H1 (cell line): ENCODE data around the gene NTRK2. TPM values are rescaled to one million over a fixed set of nuclear protein-coding genes. Genes with fewer than 3 reads are reported as not detected.

Experiments
- CTCF ChIA-PET: fragments of 300-600 bp; sonication (Branson Sonifier 250); formaldehyde crosslinking; loops from one replicate; lab custom pipeline; 2021; ENCODE audit not compliant: partially characterized antibody; lab: Charles Lee
- POLR2A ChIA-PET: fragments of 300-600 bp; sonication (Branson Sonifier 250); formaldehyde crosslinking; loops from one replicate; lab custom pipeline; 2021; ENCODE audit warnings: inconsistent platforms; ENCODE audit not compliant: partially characterized antibody; lab: Charles Lee
- DNase-seq, 2 experiments: peaks; one replicate each; pipeline versions ENCODE4 v3.0.0 to v3.0.0-alpha.2; 2010 to 2022; ENCODE audit warnings: low spot score in 2 of 2, low read depth in 1 of 2, mixed read lengths in 1 of 2
- FAIRE-seq: peaks from 2 replicates; lab custom pipeline; 2011; peaks lifted over from hg19 to GRCh38; lab: Jason Lieb, UNC
- H2AFZ ChIP-seq: 2 replicates; pipeline ENCODE4 v1.8.1; 2012; ENCODE audit warnings: low read length, inconsistent platforms
- H2AK5ac ChIP-seq: 2 replicates; pipeline ENCODE4 v1.6.1; 2013; ENCODE audit warnings: low read depth, low read length
- H2BK120ac ChIP-seq: replicated peaks from 2 replicates; pipeline ENCODE3; 2013; ENCODE audit warnings: low read depth, low read length, inconsistent platforms
- H2BK12ac ChIP-seq: 2 replicates; pipeline ENCODE4 v1.6.1; 2013; ENCODE audit warnings: low read depth, low read length
- H2BK15ac ChIP-seq: 2 replicates; pipeline ENCODE4 v1.6.1; 2013; ENCODE audit warnings: low read length
- H2BK20ac ChIP-seq: 2 replicates; pipeline ENCODE4 v1.6.1; 2013; ENCODE audit warnings: low read length
- H2BK5ac ChIP-seq: 2 replicates; pipeline ENCODE4 v1.6.1; 2013; ENCODE audit warnings: low read depth, low read length
- H3K14ac ChIP-seq: 2 replicates; pipeline ENCODE4 v1.6.1; 2013; ENCODE audit warnings: inconsistent platforms; ENCODE audit not compliant: insufficient read length
- H3K18ac ChIP-seq: 2 replicates; pipeline ENCODE4 v1.6.1; 2013; ENCODE audit warnings: low read length; ENCODE audit errors: extremely low read depth
- H3K23ac ChIP-seq: 2 replicates; pipeline ENCODE4 v1.6.1; 2013; ENCODE audit warnings: inconsistent platforms; ENCODE audit not compliant: insufficient read length
- H3K23me2 ChIP-seq: 2 replicates; pipeline ENCODE4 v1.6.1; 2013; ENCODE audit warnings: low read depth, low read length
- H3K27ac ChIP-seq: 2 replicates; pipeline ENCODE4 v1.6.1; 2011; ENCODE audit warnings: low read depth, low read length, inconsistent platforms
- H3K27me3 ChIP-seq, 4 experiments: replicated peaks in 1 of 4; 1 replicate in 1 of 4; 2 replicates in 3 of 4; pipeline versions ENCODE4 v1.6.1 to v1.8.1; 2011 to 2013; ENCODE audit warnings: low read length in 3 of 4, mild to moderate bottlenecking in 3 of 4, inconsistent platforms in 2 of 4, mixed read lengths in 2 of 4, moderate library complexity in 1 of 4; ENCODE audit not compliant: control insufficient read depth in 3 of 4, insufficient read depth in 3 of 4; ENCODE audit errors: extremely low read depth in 1 of 4
- H3K36me3 ChIP-seq, 4 experiments: 2 replicates each; pipeline versions ENCODE4 v1.6.1 to v1.8.1; 2011 to 2013; ENCODE audit warnings: mild to moderate bottlenecking in 4 of 4, low read length in 3 of 4, moderate library complexity in 2 of 4, control low read depth in 1 of 4, inconsistent platforms in 1 of 4; ENCODE audit not compliant: insufficient read depth in 4 of 4, control insufficient read depth in 2 of 4
- H3K4ac ChIP-seq: replicated peaks from 2 replicates; pipeline ENCODE3; 2013; ENCODE audit warnings: low read length, low read depth, mixed read lengths, inconsistent platforms; ENCODE audit not compliant: insufficient read length
- H3K4me1 ChIP-seq, 4 experiments: replicated peaks in 1 of 4; 1 replicate in 1 of 4; 2 replicates in 3 of 4; pipeline versions ENCODE4 v1.6.1 to v1.8.1; 2011 to 2013; ENCODE audit warnings: low read length in 3 of 4, inconsistent platforms in 2 of 4, mixed read lengths in 1 of 4; ENCODE audit not compliant: insufficient read depth in 4 of 4, control insufficient read depth in 3 of 4
- H3K4me2 ChIP-seq, 2 experiments: 2 replicates each; pipeline versions ENCODE4 v1.6.1 to v1.8.1; 2011 to 2013; ENCODE audit warnings: low read depth in 2 of 2, low read length in 2 of 2, control low read depth in 1 of 2, inconsistent platforms in 1 of 2, mild to moderate bottlenecking in 1 of 2; ENCODE audit not compliant: insufficient read depth in 1 of 2
- H3K4me3 ChIP-seq, 4 experiments: fragments of 200-600, 300-600 bp in 1 of 4; sonication (generic), shearing (Covaris generic), sonication (Bioruptor Twin) in 1 of 4; 2 replicates each; pipeline versions ENCODE4 v1.5.1 to v1.8.1; 2011 to 2016; ENCODE audit warnings: low read length in 4 of 4, low read depth in 3 of 4, control low read depth in 2 of 4, inconsistent platforms in 2 of 4, mild to moderate bottlenecking in 2 of 4, mixed read lengths in 1 of 4, moderate library complexity in 1 of 4; ENCODE audit not compliant: insufficient read depth in 2 of 4; ENCODE audit errors: extremely low read depth in 1 of 4
- H3K56ac ChIP-seq: replicated peaks from 2 replicates; pipeline ENCODE3; 2013; ENCODE audit warnings: low read depth, mild to moderate bottlenecking, mixed read lengths, low read length, inconsistent platforms; ENCODE audit not compliant: insufficient read length
- H3K79me1 ChIP-seq: 2 replicates; pipeline ENCODE4 v1.6.1; 2013; ENCODE audit warnings: low read depth, low read length, control low read depth
- H3K79me2 ChIP-seq, 2 experiments: 2 replicates each; pipeline versions ENCODE4 v1.6.1 to v1.8.1; 2012 to 2013; ENCODE audit warnings: low read length in 2 of 2, mild to moderate bottlenecking in 2 of 2, inconsistent platforms in 1 of 2; ENCODE audit not compliant: insufficient read depth in 2 of 2, control insufficient read depth in 1 of 2
- H3K9ac ChIP-seq, 4 experiments: replicated peaks in 1 of 4; 1 replicate in 1 of 4; 2 replicates in 3 of 4; pipeline versions ENCODE4 v1.6.1 to v1.8.1; 2011 to 2013; ENCODE audit warnings: low read depth in 3 of 4, low read length in 3 of 4, control low read depth in 2 of 4, mild to moderate bottlenecking in 2 of 4, moderate library complexity in 2 of 4, inconsistent platforms in 1 of 4; ENCODE audit errors: extremely low read depth in 1 of 4
- H3K9me3 ChIP-seq, 2 experiments: 2 replicates each; pipeline versions ENCODE4 v1.6.1 to v1.8.1; 2012 to 2013; ENCODE audit warnings: mild to moderate bottlenecking in 2 of 2, moderate library complexity in 2 of 2, control low read depth in 1 of 2, inconsistent platforms in 1 of 2, low read depth in 1 of 2, low read length in 1 of 2, mixed read lengths in 1 of 2; ENCODE audit not compliant: insufficient read depth in 2 of 2
- H4K20me1 ChIP-seq, 2 experiments: replicated peaks in 1 of 2; 2 replicates each; pipeline versions ENCODE3 to v1.8.1; 2011 to 2013; ENCODE audit warnings: inconsistent platforms in 2 of 2, low read length in 2 of 2, mild to moderate bottlenecking in 1 of 2; ENCODE audit not compliant: insufficient read depth in 2 of 2, control insufficient read depth in 1 of 2
- H4K5ac ChIP-seq: 2 replicates; pipeline ENCODE4 v1.6.1; 2013; ENCODE audit warnings: low read length, low read depth, mixed read lengths, inconsistent platforms; ENCODE audit not compliant: insufficient read length
- H4K8ac ChIP-seq: 2 replicates; pipeline ENCODE4 v1.8.0; 2013; ENCODE audit warnings: mild to moderate bottlenecking, moderate library complexity, low read length, inconsistent platforms; ENCODE audit not compliant: insufficient read depth; ENCODE audit errors: extremely low read depth
- H4K91ac ChIP-seq: replicated peaks from 2 replicates; pipeline ENCODE3; 2013; ENCODE audit warnings: low read length, mixed read lengths, inconsistent platforms; ENCODE audit not compliant: insufficient read length
- BRCA1 ChIP-seq: IDR thresholded peaks from 2 replicates; pipeline ENCODE4 v1.6.1; 2012; ENCODE audit warnings: low read depth, low read length, improper control_type of control experiment
- CREB1 ChIP-seq: IDR thresholded peaks from 2 replicates; pipeline ENCODE4 v1.6.1; 2012; ENCODE audit warnings: inconsistent platforms
- NANOG ChIP-seq: IDR thresholded peaks from 2 replicates; pipeline ENCODE4 v1.6.1; 2011; ENCODE audit warnings: low read length, low read depth, mild to moderate bottlenecking, inconsistent platforms; ENCODE audit not compliant: insufficient read depth, poor library complexity, severe bottlenecking
- POLR2A ChIP-seq, 2 experiments: IDR thresholded peaks; 1 replicate in 1 of 2; 2 replicates in 1 of 2; pipeline ENCODE4 v1.6.1; 2011; ENCODE audit warnings: low read depth in 2 of 2, low read length in 2 of 2, mild to moderate bottlenecking in 2 of 2; ENCODE audit errors: control extremely low read depth in 1 of 2
- SP4 ChIP-seq: IDR thresholded peaks from 2 replicates; pipeline ENCODE4 v1.6.1; 2012; ENCODE audit warnings: low read length, inconsistent platforms
- WGBS, 2 experiments: shearing (Covaris generic) in 1 of 2; methylation state at CpG; one replicate each; pipeline versions ENCODE4 v1.1.6 to v1.1.7; 2013 to 2015; ENCODE audit warnings: low lambda C conversion rate in 2 of 2, mixed read lengths in 2 of 2, inconsistent platforms in 1 of 2, low coverage in 1 of 2, missing lambda C conversion rate in 1 of 2; ENCODE audit not compliant: insufficient replicate concordance in 2 of 2, insufficient coverage in 1 of 2, insufficient read length in 1 of 2; ENCODE audit errors: extremely low coverage in 1 of 2, missing lambda C conversion rate in 1 of 2; 5-methylcytosine and 5-hydroxymethylcytosine counted together
- polyA plus RNA-seq, 7 experiments: library from polyadenylated mRNA; depleted of rRNA in 3 of 7; stranded (reverse) in 5 of 7; unstranded in 2 of 7; fragments of >200 nt in 5 of 7; fragments of 200-250 nt in 2 of 7; gene quantifications; 1 replicate in 5 of 7; 2 replicates in 1 of 7; 4 replicates in 1 of 7; pipeline versions ENCODE4 v1.2.1 to v1.2.3, GENCODE V29; 2011 to 2013; ENCODE audit warnings: missing spikeins in 2 of 7, mixed read lengths in 2 of 7
- total RNA-seq: library from RNA; stranded (reverse); fragmentation: NEBNext Ultra II Directional; extraction: Animal tissue kit (Norgen Biotek cat#: 25700); gene quantifications from 2 replicates; pipeline ENCODE4 v1.2.1, GENCODE V29; 2021
- TF ChIP-seq, protein P1 (sequence below), 3 experiments: IDR thresholded peaks; 1 replicate in 2 of 3; 2 replicates in 1 of 3; pipeline versions ENCODE4 v1.5.1 to v1.6.1; 2011; ENCODE audit warnings: low read length in 3 of 3, mild to moderate bottlenecking in 3 of 3, inconsistent platforms in 2 of 3, low read depth in 1 of 3, moderate library complexity in 1 of 3; ENCODE audit not compliant: insufficient read depth in 1 of 3; ENCODE audit errors: control extremely low read depth in 1 of 3

Gene NTRK2
- total and polyA plus RNA-seq, 2 of the 8 experiments (the other 6 are each of a cell fraction or from before 2014, with no cell fraction given) = 0.03 to 0.04 TPM

DNA sequence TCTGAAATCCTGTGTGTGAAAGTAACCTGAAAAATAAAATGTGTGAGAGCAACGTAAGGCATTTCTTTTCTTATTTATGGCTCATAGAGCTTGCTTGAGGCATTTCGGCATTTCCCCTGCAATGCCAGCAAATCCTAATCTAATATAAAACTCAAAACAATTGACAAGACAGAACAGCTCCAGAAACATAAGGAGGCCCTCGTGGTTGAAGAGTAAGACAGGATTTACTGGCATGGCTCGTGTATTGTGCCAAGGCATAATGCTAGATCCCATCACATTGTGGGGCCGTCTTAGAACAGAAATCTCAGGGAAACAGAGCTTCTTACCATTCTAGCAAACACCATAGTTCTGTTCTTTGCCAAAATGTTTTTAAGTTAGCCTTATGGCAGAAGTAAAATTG, 166.2 kb downstream of the NTRK2 start:
- Histone ChIP-seq H2BK5ac (no peak overlapping the region), H2BK20ac (no peak overlapping the region), H3K14ac (no peak overlapping the region)
- WGBS, 2 experiments = 72% methylated on average over 5 of the region's 5 CpGs; no CpG with 5 or more reads in 1 of the 2 experiments
- DNase-seq = no peak
- TF ChIP-seq CREB1 (no peak), POLR2A (IDR thresholded peaks at IDR 0.05; ENCODE audit: control extremely low read depth in 1 of 2, low read depth in 2 of 2, low read length in 2 of 2) (no peak), BRCA1 (no peak), SP4 (no peak), NANOG (no peak)
- TF ChIP-seq, protein P1, sequence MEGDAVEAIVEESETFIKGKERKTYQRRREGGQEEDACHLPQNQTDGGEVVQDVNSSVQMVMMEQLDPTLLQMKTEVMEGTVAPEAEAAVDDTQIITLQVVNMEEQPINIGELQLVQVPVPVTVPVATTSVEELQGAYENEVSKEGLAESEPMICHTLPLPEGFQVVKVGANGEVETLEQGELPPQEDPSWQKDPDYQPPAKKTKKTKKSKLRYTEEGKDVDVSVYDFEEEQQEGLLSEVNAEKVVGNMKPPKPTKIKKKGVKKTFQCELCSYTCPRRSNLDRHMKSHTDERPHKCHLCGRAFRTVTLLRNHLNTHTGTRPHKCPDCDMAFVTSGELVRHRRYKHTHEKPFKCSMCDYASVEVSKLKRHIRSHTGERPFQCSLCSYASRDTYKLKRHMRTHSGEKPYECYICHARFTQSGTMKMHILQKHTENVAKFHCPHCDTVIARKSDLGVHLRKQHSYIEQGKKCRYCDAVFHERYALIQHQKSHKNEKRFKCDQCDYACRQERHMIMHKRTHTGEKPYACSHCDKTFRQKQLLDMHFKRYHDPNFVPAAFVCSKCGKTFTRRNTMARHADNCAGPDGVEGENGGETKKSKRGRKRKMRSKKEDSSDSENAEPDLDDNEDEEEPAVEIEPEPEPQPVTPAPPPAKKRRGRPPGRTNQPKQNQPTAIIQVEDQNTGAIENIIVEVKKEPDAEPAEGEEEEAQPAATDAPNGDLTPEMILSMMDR (IDR thresholded peaks at IDR 0.05; ENCODE audit: control extremely low read depth in 1 of 3, insufficient read depth in 1 of 3, low read depth in 1 of 3, low read length in 3 of 3) = no peak
- TF ChIP-seq, all 59 proteins: peak for 0
- no peak overlapping the region for H2BK12ac ChIP-seq
- H4K91ac ChIP-seq = no peak overlapping the region
- H3K4me3 ChIP-seq = no peak overlapping the region
- H3K27ac ChIP-seq = no peak overlapping the region
- no peak overlapping the region for H3K18ac ChIP-seq
- H4K20me1 ChIP-seq = no peaks in the 10 kb centered on the region
- H3K4me1 ChIP-seq = peaks cover 1 to 18% (median 6%) of the 10 kb centered on the region in 4 experiments; a peak in 3 of 7 replicates
- no peak overlapping the region for H3K56ac ChIP-seq
- H3K23me2 ChIP-seq = no peaks in the 10 kb centered on the region
- H2BK120ac ChIP-seq = no peak overlapping the region
- H2BK15ac ChIP-seq = no peak overlapping the region
- H3K9ac ChIP-seq = no peak overlapping the region
- no peak overlapping the region for H2AK5ac ChIP-seq
- H3K36me3 ChIP-seq = no peaks in the 10 kb centered on the region
- no peak overlapping the region for H3K4me2 ChIP-seq
- no peaks in the 10 kb centered on the region for H3K9me3 ChIP-seq
- no peak overlapping the region for H4K5ac ChIP-seq
- H3K27me3 ChIP-seq = no peaks in the 10 kb centered on the region
- no peak for FAIRE-seq
- ChIA-PET CTCF (interaction anchor here (0.9 to 1.6 kb wide), 3 partner anchors 11 to 120 kb away, joined by 3 to 7 read pairs (median 4); no protein-coding TSS in a partner anchor), POLR2A (no interaction called here)
- H3K79me1 ChIP-seq = no peaks in the 10 kb centered on the region
- H3K79me2 ChIP-seq = no peaks in the 10 kb centered on the region
- H4K8ac ChIP-seq = no peak overlapping the region
- no peak overlapping the region for H3K23ac ChIP-seq
- no peak overlapping the region for H2AFZ ChIP-seq
- H3K4ac ChIP-seq = no peak overlapping the region
